NCI-H128 (cell line): ENCODE measurements around the gene INSIG1.
A peak's percentile ranks its signal among the peaks of the same experiment; 100 is the strongest.

ENCODE experiments used
- DNase-seq: peaks from one replicate; lab custom pipeline; 2025; ENCODE audit not compliant: unreplicated experiment; lab: John Stamatoyannopoulos, UW

Gene INSIG1

GRCh38 chr7:155284496-155285274 is 13.0 kb upstream of the INSIG1 start:
- DNase-seq, result no peak

GRCh38 chr7:155285423-155285822 is 12.3 kb upstream of the INSIG1 start:
- no peak for DNase-seq

DNA sequence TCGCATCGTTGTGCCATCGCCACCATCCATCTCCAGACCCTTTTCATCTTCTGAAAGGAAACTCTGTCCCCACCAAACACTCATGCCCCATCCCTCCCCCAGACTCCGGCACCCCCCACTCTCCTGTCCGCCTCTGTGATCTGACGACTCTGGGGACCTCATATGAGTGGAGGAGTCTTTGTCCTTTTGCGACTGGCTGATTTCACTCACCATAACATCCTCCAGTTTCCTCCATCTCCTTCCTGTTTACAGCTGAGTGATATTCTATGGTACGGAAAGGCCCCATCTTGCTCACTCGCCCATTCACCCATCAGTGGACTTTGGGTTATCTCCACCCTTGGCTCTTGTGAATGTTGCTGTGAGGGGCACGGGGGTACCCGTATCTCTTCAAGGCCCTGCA is 11.8 kb upstream of the INSIG1 start:
- no peak for DNase-seq

DNA sequence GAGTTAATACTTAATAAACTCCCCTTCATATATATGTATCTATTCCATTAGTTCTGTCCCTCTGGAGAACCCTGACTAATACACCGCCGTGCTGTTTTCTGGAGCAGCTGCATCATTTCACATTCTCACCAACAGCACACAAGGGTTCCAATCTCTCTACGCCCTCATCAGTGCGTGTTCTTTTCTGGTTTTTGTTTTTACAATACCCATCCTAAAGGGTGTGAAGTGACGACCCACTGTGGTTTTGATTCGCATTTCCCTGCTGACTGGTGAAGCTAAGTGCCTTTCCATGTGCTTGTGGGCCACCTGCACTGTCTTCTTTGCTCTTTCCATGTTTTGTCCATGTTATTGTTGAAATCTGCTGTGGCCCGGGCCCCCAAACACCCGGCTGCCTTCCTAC is 11.0 kb upstream of the INSIG1 start:
- DNase-seq, result no peak

- DNase-seq, result no peak
These were observed 10.3 kb upstream of the INSIG1 start for GRCh38 chr7:155287284-155287935.

DNA sequence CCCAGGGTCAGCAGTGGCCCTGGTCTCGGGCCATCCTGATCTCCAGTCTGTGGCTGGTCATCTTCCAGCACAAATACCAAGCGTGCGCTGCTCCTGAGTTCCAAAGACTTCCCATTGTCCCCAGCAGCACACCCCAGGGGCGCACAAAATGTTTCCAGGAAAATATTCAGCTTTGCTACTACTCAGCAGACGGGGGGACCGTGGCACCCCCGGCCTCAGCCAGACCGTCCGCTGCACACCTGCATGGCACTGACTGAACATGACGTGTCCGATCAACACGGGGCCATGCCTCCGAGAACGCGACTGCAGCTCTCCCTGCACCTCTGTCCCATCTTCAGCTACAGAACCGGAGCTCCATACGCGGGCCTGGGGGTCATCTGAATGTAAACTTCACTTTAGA is 9.6 kb upstream of the INSIG1 start:
- no peak for DNase-seq

- no peak for DNase-seq
These were observed 8.6 kb upstream of the INSIG1 start for GRCh38 chr7:155289107-155289506.

DNA sequence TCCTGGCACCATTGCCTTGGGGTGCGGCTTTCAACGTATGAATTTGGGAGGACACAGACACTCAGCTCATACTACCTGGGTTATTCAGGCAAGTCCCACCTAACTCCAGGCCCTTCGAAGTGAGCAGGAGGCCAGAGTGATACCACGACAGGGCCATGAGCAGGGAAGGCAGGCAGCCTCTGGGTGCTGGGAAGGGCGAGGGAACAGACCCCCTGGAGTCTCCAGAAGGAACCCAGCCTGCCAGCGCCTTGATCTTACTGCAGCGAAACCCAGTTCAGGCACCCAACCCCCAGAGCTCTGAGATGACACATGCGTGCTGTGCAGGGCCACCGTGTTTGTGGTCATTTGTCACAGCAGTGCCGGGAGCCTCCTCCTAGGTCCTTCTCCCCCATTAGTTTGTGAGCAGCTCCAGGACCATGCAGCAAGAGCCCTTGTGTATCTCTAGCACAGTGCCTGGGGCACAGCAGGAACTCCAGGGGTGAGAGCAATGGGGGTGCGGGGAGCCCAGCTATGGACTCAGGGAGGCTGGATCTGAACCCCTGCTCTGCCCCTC is 7.7 kb upstream of the INSIG1 start:
- DNase-seq, result no peak

DNA sequence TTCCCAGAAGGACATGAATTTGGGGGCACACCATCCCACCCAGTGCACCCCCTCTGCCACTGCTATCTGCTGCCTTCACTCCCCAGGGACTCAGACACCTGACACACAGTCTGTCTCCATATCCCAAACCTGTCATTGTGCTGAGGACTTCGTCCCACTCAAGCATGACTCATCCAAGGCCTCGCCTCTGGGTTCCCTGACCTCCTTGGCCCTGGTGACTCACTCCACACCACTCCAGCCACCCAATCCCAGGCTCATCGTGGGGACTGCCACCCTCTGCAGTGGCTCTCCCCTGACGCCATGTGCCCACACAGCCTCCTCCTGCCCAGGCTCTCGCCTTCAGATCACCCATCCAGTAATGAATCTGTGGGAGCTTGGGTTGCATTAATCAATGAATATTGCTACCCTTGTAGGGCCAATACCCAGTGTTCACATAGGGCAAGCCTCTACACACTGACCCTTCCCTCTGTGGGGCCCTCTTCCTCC is 6.6 kb upstream of the INSIG1 start:
- no peak for DNase-seq

DNA sequence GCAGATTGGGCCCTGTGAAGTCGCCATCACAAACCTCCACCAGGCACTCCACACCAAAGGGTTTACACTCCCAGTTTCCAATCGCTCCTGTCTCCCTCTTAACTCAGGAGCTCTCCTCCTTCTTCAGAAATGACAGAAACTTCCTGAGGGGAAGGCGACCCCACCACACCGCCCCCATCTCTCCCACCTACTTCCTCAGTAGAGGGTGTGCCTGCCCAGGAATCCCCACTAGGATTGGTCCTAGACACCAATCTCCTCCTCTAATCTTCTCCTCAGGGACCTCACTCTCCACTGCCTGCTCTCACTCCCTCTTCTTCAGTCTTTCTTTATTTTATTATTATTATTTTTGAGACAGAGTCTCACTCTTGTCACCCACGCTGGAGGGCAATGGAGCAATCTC is 5.9 kb upstream of the INSIG1 start:
- DNase-seq, result no peak

GRCh38 chr7:155292680-155293226 is 4.9 kb upstream of the INSIG1 start:
- no peak for DNase-seq

- DNase-seq, result no peak
These were observed 3.8 kb upstream of the INSIG1 start for GRCh38 chr7:155293721-155294510.

GRCh38 chr7:155294511-155294778 is 3.2 kb upstream of the INSIG1 start:
- DNase-seq, result no peak

DNA sequence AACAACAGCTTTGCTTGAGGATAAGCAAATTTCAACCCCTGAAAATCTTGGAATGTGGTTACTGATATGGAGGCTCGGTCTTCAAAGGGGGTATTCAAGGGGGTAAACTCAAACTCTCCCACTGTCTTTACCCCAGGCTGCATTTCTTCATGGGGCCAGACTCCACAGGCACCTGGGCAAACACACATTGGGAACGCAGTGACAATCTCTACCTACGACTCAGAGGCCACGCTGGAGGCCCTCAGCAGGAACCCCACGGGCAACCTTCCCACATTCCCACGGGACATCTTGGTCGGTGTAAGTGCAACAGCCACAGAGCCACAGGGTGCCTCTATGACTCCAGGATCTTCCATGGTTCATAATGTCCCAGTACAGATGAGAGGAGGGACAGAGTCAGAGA is 2.2 kb upstream of the INSIG1 start:
- no peak for DNase-seq

DNA sequence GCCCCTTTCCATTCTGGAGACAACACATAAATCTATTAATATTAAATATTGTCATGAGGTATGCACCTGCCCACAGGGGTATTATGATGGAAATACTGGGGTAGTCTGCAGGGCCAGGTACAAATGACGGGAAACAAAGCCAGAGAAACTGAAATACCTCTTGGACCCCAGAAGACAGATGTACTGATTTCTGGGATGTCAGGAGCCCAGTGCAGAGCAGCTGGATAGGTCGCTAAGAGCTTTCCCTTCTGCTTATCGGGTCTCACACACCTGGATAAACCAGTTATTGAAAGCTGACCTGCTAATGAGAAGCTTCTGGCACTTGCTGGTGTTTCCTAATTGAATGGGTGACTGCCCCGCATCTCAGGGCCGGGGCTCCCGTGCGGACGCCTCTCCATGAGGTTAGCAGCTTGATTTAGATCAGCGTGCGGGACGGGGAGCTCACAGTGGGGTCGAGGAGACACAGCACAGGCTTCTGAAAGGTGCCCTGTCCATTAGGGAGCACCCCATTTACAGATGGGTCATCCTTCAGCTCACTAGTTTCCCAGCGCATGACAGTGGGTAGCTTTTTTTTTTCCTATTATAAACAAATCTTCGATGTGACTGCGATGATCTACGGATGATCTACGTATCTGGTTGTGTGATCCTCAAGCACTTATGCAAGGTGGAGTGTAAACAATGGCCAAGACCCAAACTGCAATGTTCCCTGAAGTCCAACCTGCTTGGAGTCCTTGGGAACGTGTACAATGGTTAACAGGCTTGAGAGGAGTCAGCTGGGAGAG is 1.5 kb upstream of the INSIG1 start:
- no peak for DNase-seq

DNA sequence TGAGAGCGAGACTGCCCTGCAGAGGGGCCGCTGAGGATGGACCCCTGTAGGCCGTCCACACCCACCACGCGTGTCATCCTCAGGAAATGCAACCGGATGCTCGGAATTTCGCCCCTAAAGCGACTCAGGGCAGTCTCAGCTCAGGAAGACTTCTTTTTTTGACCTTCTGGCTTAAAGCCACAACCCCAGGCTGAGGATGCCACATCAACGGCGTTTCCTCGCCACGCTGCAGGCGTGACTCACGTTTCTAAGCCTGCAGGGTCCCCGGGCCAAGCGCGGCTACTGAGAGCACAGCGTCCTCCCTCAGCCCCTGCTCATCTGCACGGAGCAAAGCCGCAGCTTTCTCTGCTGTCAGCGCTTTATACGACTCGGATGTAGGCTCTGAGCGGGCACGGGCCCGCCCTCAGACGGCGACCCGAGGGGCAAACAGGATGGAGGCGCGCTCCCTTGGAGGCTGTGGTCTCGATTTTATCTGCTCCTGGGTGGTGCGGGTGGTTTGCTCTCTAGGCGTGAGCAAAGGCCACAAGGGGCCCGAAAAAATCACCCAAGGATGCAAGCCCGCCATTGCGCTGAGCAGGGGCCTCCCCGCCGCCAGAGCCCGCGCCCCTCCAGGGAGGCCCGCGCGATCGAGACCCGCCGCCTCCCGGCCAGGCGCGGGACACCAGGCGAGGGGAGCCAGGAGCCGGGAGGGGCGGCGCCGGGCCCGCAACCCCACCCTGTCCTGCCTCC is 726 bp upstream of the INSIG1 start:
- DNase-seq, result peak; percentile 69

GRCh38 chr7:155298288-155298833 is 683 bp downstream of the INSIG1 start:
- DNase-seq, result no peak

- peak; percentile 85 for DNase-seq
These were observed 1.3 kb downstream of the INSIG1 start for GRCh38 chr7:155298834-155299534.

DNA sequence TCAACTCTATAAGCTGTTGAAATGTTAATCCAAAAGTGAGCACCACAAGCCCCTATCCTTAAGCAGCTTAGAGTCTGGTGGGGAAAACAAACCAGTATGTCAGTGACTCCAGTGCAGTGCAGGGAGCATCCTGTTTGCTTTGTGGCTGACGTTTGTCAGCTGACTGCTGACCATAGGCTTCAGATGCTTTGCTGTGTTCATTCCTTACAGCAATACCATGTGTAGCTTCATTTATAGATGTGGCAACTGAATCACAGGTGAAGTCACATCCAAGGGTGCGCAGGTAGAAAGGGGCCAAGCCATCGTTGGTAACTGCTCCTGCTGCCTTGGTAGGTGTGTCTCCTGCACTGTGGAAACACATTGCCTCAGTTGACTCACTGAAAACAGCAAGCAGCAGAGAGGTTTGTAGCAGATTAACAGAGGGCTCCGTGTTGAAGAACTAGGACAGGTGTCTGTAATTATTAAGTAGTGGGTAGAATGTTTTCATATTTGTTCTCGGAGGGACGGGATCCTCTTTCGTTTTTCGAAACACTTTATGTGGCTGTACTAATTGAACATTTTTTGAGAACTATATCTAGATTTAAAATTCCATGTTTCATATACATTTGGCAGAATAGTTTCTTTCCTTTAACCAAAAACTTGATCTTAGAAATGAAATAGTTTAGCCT is 2.0 kb downstream of the INSIG1 start:
- DNase-seq, result no peak
